ENCODE measurements around the gene ABRAXAS1. TPM values are rescaled to one million over a fixed set of nuclear protein-coding genes. Genes with fewer than 3 reads are reported as not detected.
"Not testable (repeated sequence)": the region's sequence is repeated elsewhere in the genome, so short reads cannot be mapped to it uniquely, and the experiment has no call there.

ABRAXAS1 gene
- polyA plus RNA-seq, 1 donor (not counting 4 experiments of a cell fraction or from before 2014, with no cell fraction given) = 9.4 TPM

GRCh38 chr4:83503974-83504373, 19.1 kb upstream of the ABRAXAS1 start:
- H4K20me1 ChIP-seq (ENCODE audit: control insufficient read depth, extremely low read depth, insufficient read depth, low read length) = no peaks in the 10 kb centered on the region
- no peaks in the 10 kb centered on the region for H3K9me1 ChIP-seq (ENCODE audit: control insufficient read depth, extremely low read depth, insufficient read depth, low read length)
- no peaks in the 10 kb centered on the region for H3K9me3 ChIP-seq (ENCODE audit: control insufficient read depth, low read depth, low read length)
- no peaks in the 10 kb centered on the region for H3K4me1 ChIP-seq (ENCODE audit: control insufficient read depth, extremely low read depth, insufficient read depth, low read length)
- dilution Hi-C loops (cut with MboI; ENCODE audit: extremely low pct_ligation_motif_present, low sequenced_read_pairs) = loop anchor here (10.0 kb wide), 1 partner anchor 131 kb away; no protein-coding TSS in a partner anchor
- no peak for FAIRE-seq
- H2AFZ ChIP-seq (ENCODE audit: control insufficient read depth, low read length) = no peak overlapping the region
- DNase-seq (ENCODE audit: low read depth, low spot score) = no peak
- H3K36me3 ChIP-seq (ENCODE audit: control insufficient read depth in 2 of 2, extremely low read depth in 1 of 2, insufficient read depth in 2 of 2, low read length in 2 of 2) = no peaks in the 10 kb centered on the region
- no peaks in the 10 kb centered on the region for H3K27me3 ChIP-seq (ENCODE audit: control insufficient read depth, extremely low read depth, insufficient read depth, low read length)
- no peaks in the 10 kb centered on the region for H3K79me2 ChIP-seq (ENCODE audit: control insufficient read depth, insufficient read depth, low read length)
- TF ChIP-seq EZH2 (IDR thresholded peaks at IDR 0.05; ENCODE audit: low read length) = no peak
- TF ChIP-seq, protein P1, sequence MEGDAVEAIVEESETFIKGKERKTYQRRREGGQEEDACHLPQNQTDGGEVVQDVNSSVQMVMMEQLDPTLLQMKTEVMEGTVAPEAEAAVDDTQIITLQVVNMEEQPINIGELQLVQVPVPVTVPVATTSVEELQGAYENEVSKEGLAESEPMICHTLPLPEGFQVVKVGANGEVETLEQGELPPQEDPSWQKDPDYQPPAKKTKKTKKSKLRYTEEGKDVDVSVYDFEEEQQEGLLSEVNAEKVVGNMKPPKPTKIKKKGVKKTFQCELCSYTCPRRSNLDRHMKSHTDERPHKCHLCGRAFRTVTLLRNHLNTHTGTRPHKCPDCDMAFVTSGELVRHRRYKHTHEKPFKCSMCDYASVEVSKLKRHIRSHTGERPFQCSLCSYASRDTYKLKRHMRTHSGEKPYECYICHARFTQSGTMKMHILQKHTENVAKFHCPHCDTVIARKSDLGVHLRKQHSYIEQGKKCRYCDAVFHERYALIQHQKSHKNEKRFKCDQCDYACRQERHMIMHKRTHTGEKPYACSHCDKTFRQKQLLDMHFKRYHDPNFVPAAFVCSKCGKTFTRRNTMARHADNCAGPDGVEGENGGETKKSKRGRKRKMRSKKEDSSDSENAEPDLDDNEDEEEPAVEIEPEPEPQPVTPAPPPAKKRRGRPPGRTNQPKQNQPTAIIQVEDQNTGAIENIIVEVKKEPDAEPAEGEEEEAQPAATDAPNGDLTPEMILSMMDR (optimal IDR thresholded peaks at IDR 0.05 in 1 of 3, IDR thresholded peaks at IDR 0.05 in 1 of 3, conservative IDR thresholded peaks at IDR 0.05 in 1 of 3; ENCODE audit: extremely low read depth in 1 of 3, insufficient read depth in 2 of 3, low read length in 3 of 3) = no peak
- H3K27ac ChIP-seq (ENCODE audit: control insufficient read depth, insufficient read depth, low read length) = no peak overlapping the region
- no peak overlapping the region for H3K4me3 ChIP-seq (ENCODE audit: control insufficient read depth in 2 of 3, extremely low read depth in 1 of 3, insufficient read depth in 2 of 3, low read depth in 1 of 3, low read length in 3 of 3)
- H3K9ac ChIP-seq (ENCODE audit: control insufficient read depth, extremely low read depth, insufficient read depth, low read length) = no peak overlapping the region
- no peak overlapping the region for H3K4me2 ChIP-seq (ENCODE audit: control insufficient read depth, extremely low read depth, insufficient read depth, low read depth, low read length)

- not testable (repeated sequence) for H3K4me2 ChIP-seq (ENCODE audit: control insufficient read depth, extremely low read depth, insufficient read depth, low read depth, low read length); FAIRE-seq; H3K4me3 ChIP-seq (ENCODE audit: control insufficient read depth in 2 of 3, extremely low read depth in 1 of 3, insufficient read depth in 2 of 3, low read depth in 1 of 3, low read length in 3 of 3); H2AFZ ChIP-seq (ENCODE audit: control insufficient read depth, low read length); H3K9me3 ChIP-seq (ENCODE audit: control insufficient read depth, low read depth, low read length); H3K9me1 ChIP-seq (ENCODE audit: control insufficient read depth, extremely low read depth, insufficient read depth, low read length); H3K27ac ChIP-seq (ENCODE audit: control insufficient read depth, insufficient read depth, low read length); H3K4me1 ChIP-seq (ENCODE audit: control insufficient read depth, extremely low read depth, insufficient read depth, low read length); H3K79me2 ChIP-seq (ENCODE audit: control insufficient read depth, insufficient read depth, low read length); H3K27me3 ChIP-seq (ENCODE audit: control insufficient read depth, extremely low read depth, insufficient read depth, low read length); H3K36me3 ChIP-seq (ENCODE audit: control insufficient read depth in 2 of 2, extremely low read depth in 1 of 2, insufficient read depth in 2 of 2, low read length in 2 of 2); H4K20me1 ChIP-seq (ENCODE audit: control insufficient read depth, extremely low read depth, insufficient read depth, low read length); DNase-seq (ENCODE audit: low read depth, low spot score); H3K9ac ChIP-seq (ENCODE audit: control insufficient read depth, extremely low read depth, insufficient read depth, low read length)
- dilution Hi-C loops (cut with MboI; ENCODE audit: extremely low pct_ligation_motif_present, low sequenced_read_pairs) = loop anchor here (10.0 kb wide), 1 partner anchor 133 kb away; no protein-coding TSS in a partner anchor
These were observed 16.8 kb upstream of the ABRAXAS1 start for GRCh38 chr4:83501671-83502070.

GRCh38 chr4:83498187-83498586, 13.3 kb upstream of the ABRAXAS1 start:
- FAIRE-seq (no peak), DNase-seq (ENCODE audit: low read depth, low spot score) (no peak)
- no peaks in the 10 kb centered on the region for H3K79me2 ChIP-seq (ENCODE audit: control insufficient read depth, insufficient read depth, low read length)
- H4K20me1 ChIP-seq (ENCODE audit: control insufficient read depth, extremely low read depth, insufficient read depth, low read length) = no peaks in the 10 kb centered on the region
- no peak overlapping the region for H3K9ac ChIP-seq (ENCODE audit: control insufficient read depth, extremely low read depth, insufficient read depth, low read length)
- no peak for TF ChIP-seq EZH2 (IDR thresholded peaks at IDR 0.05; ENCODE audit: low read length)
- TF ChIP-seq, protein P1 (optimal IDR thresholded peaks at IDR 0.05 in 1 of 3, IDR thresholded peaks at IDR 0.05 in 1 of 3, conservative IDR thresholded peaks at IDR 0.05 in 1 of 3; ENCODE audit: extremely low read depth in 1 of 3, insufficient read depth in 2 of 3, low read length in 3 of 3) = no peak
- H3K4me1 ChIP-seq (ENCODE audit: control insufficient read depth, extremely low read depth, insufficient read depth, low read length) = no peaks in the 10 kb centered on the region
- no peaks in the 10 kb centered on the region for H3K9me3 ChIP-seq (ENCODE audit: control insufficient read depth, low read depth, low read length)
- no peak overlapping the region for H3K27ac ChIP-seq (ENCODE audit: control insufficient read depth, insufficient read depth, low read length)
- H3K9me1 ChIP-seq (ENCODE audit: control insufficient read depth, extremely low read depth, insufficient read depth, low read length) = no peaks in the 10 kb centered on the region
- no peak overlapping the region for H3K4me2 ChIP-seq (ENCODE audit: control insufficient read depth, extremely low read depth, insufficient read depth, low read depth, low read length)
- no peak overlapping the region for H2AFZ ChIP-seq (ENCODE audit: control insufficient read depth, low read length)
- H3K36me3 ChIP-seq (ENCODE audit: control insufficient read depth in 2 of 2, extremely low read depth in 1 of 2, insufficient read depth in 2 of 2, low read length in 2 of 2) = no peaks in the 10 kb centered on the region
- dilution Hi-C loops (cut with MboI; ENCODE audit: extremely low pct_ligation_motif_present, low sequenced_read_pairs) = no loop called here
- H3K4me3 ChIP-seq (ENCODE audit: control insufficient read depth in 2 of 3, extremely low read depth in 1 of 3, insufficient read depth in 2 of 3, low read depth in 1 of 3, low read length in 3 of 3) = no peak overlapping the region
- no peaks in the 10 kb centered on the region for H3K27me3 ChIP-seq (ENCODE audit: control insufficient read depth, extremely low read depth, insufficient read depth, low read length)

Data from keratinocyte (primary cell).